Mammary epithelial cell (primary cell): Measurements from ENCODE around the gene IL1R2.

Experiments used
- CTCF ChIP-seq, 2 donors: IDR thresholded peaks in 1 of 2; conservative IDR thresholded peaks in 1 of 2; 2 replicates each; pipeline ENCODE4 v1.5.1; 2011 to 2012; ENCODE audit warnings: inconsistent platforms in 2 of 2, low read length in 2 of 2, mild to moderate bottlenecking in 2 of 2, control low read depth in 1 of 2, low read depth in 1 of 2; ENCODE audit not compliant: insufficient read depth in 1 of 2; ENCODE audit errors: extremely low read depth in 1 of 2
- EZH2 ChIP-seq: IDR thresholded peaks from 2 replicates; pipeline ENCODE4 v1.6.1; 2012; ENCODE audit warnings: low read length, inconsistent platforms, borderline replicate concordance

- TF ChIP-seq CTCF (conservative IDR thresholded peaks at IDR 0.05 in 1 of 2, IDR thresholded peaks at IDR 0.05 in 1 of 2; ENCODE audit: extremely low read depth in 1 of 2, insufficient read depth in 1 of 2, low read depth in 1 of 2, low read length in 2 of 2) (no peak), EZH2 (no peak)
Measured at GRCh38 chr2:102022884-102023539, 31.3 kb downstream of the IL1R2 start.
